Stimulated activated naive CD8-positive, alpha-beta T cell treated with anti-CD3 and anti-CD28 coated beads, Interleukin-15, Interleukin-2, amounts not matched to agents 100 U/mL and 50 U/mL, for 24 hours (primary cell): ENCODE measurements around the gene ADH1C.

Source experiments
- ATAC-seq: fragments of 150-1000 bp; cut with Tn5 transposase; one replicate; pipeline ENCODE4 v1.10.0; 2021
- DNase-seq: peaks from one replicate; pipeline ENCODE4 v3.0.0; 2021

ADH1C gene

DNA sequence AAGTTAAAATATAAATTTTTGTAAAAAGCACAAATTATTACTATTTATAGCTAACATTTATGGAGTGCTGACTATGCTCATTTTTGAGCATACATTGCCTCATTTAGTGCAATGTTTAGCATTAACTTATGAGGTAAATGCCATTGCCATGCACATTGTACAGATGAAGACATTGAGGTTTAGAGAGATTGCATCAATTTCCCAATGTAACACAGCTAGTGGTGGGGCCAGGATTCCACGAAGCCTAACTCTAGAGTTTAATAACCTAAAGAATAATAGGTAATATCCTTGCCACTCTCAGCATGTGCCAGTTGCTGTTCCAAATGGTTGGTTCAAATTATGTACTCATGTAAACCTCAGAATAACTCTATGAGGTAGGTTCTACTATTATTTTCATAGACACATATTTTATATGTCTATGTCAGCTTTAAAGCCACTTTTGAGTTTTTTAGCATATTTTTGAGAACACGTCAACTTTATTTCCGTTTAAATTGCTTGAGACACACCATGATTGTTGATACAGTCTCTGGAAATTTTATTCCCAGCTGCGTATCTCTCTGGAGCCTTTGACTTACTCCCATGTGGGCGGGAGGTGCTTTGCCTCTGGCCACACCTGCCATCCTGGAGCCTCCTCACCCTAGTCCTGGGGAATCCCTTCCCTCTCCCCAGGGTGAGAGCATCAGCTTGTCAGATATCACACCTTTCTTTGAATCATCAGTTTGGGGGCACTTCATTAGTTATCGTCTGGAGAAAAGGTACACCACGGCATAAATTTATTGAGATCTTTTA, 51.0 kb downstream of the ADH1C start:
- ATAC-seq = no peak
- DNase-seq = no peak

DNA sequence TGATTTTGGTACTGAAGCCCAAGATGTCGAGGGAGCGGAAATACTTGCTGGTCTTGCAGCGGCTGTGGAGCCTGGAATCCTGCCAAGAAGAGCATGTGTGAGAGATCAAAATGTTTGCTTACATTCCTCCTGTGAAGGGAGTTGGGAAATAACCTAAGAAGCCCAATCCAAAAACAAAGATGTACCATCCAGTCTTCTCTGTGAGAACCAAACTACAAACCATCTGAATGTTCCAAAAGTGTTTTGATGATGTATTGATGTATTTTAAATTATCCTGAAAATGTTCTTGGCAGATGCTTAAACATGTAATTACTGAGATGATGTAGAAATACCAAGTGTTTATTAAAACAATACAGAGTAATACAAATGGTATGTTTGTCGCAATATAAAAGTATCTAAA, 51.6 kb downstream of the ADH1C start:
- DNase-seq = no peak
- ATAC-seq = no peak

DNA sequence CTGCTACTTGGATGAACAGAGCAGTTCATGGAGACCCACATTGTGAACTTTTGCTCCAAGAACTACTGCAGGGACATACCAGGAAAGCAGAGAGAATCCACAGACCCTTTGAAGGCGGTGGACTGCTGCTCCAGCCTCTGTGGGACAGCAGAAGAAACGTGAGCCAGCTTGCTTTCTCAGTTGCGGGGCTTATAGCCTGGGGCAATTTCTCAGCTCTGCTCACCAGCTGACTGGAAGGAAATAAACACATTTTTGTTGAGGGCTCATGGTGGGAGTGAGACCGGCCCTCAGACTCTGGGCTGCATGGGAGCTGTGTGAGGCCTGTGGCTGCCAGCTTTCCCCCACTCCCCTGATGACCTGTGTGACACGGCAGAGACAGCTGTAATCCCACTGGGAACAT, 59.2 kb downstream of the ADH1C start:
- DNase-seq = no peak
- ATAC-seq = no peak

DNA sequence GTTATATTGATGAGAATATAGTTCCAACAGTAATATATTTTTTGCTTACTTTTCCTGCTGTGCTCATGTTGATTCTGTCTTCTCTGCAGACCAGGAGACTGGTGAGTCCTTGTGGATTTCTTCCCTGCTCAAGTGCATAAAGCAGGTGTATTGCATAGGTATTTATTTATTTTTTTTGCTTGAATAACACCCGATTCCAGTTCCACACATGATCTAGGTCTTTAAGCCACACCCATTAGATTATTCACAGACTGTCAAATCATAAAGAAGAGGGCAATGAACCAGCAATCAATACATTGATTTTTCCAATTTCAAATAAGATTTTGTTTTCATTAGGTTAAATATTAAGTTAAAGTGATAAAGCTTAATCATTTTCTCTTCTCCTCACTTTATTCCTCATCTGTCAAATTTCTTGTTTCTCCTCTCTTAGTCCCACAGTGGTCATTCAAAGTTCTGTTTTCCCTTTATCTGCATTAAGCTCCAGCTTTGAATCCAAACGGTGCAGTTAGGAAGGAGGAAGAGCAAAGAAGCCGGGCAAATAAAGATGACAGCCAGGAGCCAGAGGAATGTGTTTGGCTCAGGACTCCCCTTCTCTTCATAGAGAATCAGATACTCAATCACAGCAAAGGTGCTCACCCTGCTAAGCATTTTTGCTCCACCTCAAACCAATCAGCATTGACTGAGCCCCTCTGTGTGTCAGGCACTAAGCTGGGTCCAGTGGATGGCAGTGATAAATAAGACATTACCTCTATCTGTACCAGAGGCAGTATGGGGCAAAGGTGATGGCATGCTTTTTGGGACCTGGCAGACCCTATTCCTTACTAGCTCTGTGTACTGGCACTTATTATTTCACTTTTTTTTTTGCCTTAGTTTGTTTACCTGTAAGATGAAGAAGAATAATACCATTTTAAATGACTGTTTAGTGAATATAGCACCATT, 61.4 kb downstream of the ADH1C start, which contains the start of gene ADH1A:
Gene ADH1A (minus strand): TSS at position 138 of the 939 bp plus-strand sequence. CDS start 71 bp downstream, at position 67.
- DNase-seq (no peak), ATAC-seq (no peak)
